Measurements from ENCODE around the gene RCOR1.
"Not testable (repeated sequence)": the region's sequence is repeated elsewhere in the genome, so short reads cannot be mapped to it uniquely, and the experiment has no call there.

Gene RCOR1
- 38.2 to 55.8 (median 44.9) reads per million in 4 donors for total RNA-seq

GRCh38 chr14:102591944-102592762 lies at the start of gene RCOR1:
Gene RCOR1 (plus strand): TSS chr14:102592649. CDS start chr14:102592887, 238 bp downstream.
- peak; percentile 97 to 99 (median 98) for DNase-seq

- DNase-seq: no peak
Measured at GRCh38 chr14:102544046-102544746, 48.3 kb upstream of the RCOR1 start.

GRCh38 chr14:102544747-102545460 lies 47.5 kb upstream of the RCOR1 start:
- DNase-seq: peak in 1 of 5 donors; percentile 43

GRCh38 chr14:102545461-102546265 lies 46.8 kb upstream of the RCOR1 start:
- DNase-seq: no peak

GRCh38 chr14:102548616-102549240 lies 43.7 kb upstream of the RCOR1 start:
- DNase-seq: no peak

GRCh38 chr14:102550927-102551401 lies 41.5 kb upstream of the RCOR1 start:
- DNase-seq: not testable (repeated sequence)

GRCh38 chr14:102551995-102552705 lies 40.3 kb upstream of the RCOR1 start:
- DNase-seq: no peak

GRCh38 chr14:102554821-102555819 lies 37.3 kb upstream of the RCOR1 start:
- peak in 4 of 5 donors; percentile 30 to 56 (median 51) for DNase-seq

GRCh38 chr14:102556098-102556677 lies 36.3 kb upstream of the RCOR1 start:
- DNase-seq: no peak

GRCh38 chr14:102557434-102558226 lies 34.8 kb upstream of the RCOR1 start:
- DNase-seq: no peak

- no peak for DNase-seq
Measured at GRCh38 chr14:102558556-102558955, 33.9 kb upstream of the RCOR1 start.

GRCh38 chr14:102560458-102561261 lies 31.8 kb upstream of the RCOR1 start:
- no peak for DNase-seq

- peak in 1 of 5 donors; percentile 46 for DNase-seq
Measured at GRCh38 chr14:102565331-102565887, 27.0 kb upstream of the RCOR1 start.

- no peak for DNase-seq
Measured at GRCh38 chr14:102565959-102566358, 26.5 kb upstream of the RCOR1 start.

- DNase-seq: peak in 2 of 5 donors; percentile 30 to 81
Measured at GRCh38 chr14:102568115-102568614, 24.3 kb upstream of the RCOR1 start.

GRCh38 chr14:102570334-102570995 lies 22.0 kb upstream of the RCOR1 start:
- no peak for DNase-seq
